Measurements from ENCODE around the gene QRFP.

The QRFP gene

DNA sequence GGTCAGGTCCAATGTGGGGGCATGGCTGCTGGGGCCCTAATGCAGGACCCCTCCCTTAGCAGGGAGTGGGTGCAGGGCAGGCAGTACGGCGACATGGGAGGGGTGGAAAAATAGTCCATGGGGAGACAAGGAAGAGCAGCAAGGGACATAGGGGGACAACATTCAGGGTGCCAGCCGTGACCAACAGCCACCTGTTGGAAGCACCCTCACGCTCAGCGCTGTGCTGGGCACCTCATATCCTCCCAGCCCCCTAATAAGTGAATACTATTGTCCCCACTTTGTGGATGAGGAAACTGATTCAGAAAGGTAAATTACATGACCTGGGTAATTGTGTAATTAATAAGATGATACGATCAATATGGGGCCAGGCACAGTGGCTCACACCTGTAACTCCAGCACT is 45.5 kb upstream of the QRFP start:
- H3K4me3 ChIP-seq (replicated peaks in 1 of 2; ENCODE audit: low read depth in 2 of 2, low read length in 2 of 2): no peak overlapping the region
- no peak for DNase-seq (ENCODE audit: low read depth in 2 of 2)
- TF ChIP-seq, protein P1, sequence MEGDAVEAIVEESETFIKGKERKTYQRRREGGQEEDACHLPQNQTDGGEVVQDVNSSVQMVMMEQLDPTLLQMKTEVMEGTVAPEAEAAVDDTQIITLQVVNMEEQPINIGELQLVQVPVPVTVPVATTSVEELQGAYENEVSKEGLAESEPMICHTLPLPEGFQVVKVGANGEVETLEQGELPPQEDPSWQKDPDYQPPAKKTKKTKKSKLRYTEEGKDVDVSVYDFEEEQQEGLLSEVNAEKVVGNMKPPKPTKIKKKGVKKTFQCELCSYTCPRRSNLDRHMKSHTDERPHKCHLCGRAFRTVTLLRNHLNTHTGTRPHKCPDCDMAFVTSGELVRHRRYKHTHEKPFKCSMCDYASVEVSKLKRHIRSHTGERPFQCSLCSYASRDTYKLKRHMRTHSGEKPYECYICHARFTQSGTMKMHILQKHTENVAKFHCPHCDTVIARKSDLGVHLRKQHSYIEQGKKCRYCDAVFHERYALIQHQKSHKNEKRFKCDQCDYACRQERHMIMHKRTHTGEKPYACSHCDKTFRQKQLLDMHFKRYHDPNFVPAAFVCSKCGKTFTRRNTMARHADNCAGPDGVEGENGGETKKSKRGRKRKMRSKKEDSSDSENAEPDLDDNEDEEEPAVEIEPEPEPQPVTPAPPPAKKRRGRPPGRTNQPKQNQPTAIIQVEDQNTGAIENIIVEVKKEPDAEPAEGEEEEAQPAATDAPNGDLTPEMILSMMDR (IDR thresholded peaks at IDR 0.05; ENCODE audit: low read depth, low read length): no peak

GRCh38 chr9:130940693-130941576 is 44.3 kb upstream of the QRFP start:
- DNase-seq (ENCODE audit: low read depth in 2 of 2): peak; percentile 44 to 53
- TF ChIP-seq, protein P1 (IDR thresholded peaks at IDR 0.05; ENCODE audit: low read depth, low read length): peak; percentile 89
- no peak overlapping the region for H3K4me3 ChIP-seq (replicated peaks in 1 of 2; ENCODE audit: low read depth in 2 of 2, low read length in 2 of 2)

DNA sequence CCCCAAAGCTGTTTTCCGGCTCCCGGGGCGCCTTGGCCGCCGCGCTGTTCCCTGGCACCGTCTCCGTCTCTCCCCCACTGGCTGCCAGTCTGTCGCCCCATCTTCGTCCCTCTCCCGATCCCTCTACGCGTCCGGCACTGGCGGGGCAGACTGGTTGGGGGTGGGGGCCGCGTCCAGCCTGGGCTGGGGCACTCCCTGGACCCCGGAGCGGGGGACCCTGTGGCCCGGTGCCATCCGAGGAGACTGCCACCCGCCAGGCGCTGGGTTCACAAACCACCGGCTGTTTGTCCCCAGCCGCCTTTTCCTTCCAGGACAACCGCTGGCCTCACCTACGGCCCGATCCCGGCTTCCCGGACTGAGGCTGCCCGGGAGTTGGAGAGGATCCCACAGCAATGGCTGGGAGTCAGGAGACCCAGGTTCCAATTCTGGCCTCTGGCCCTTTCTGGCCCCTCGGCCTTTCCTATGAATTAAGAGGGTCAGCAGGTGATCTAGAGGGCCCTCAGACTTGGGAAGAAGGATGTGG is 43.5 kb upstream of the QRFP start:
- no peak overlapping the region for H3K4me3 ChIP-seq (replicated peaks in 1 of 2; ENCODE audit: low read depth in 2 of 2, low read length in 2 of 2)
- no peak for DNase-seq (ENCODE audit: low read depth in 2 of 2)
- TF ChIP-seq, protein P1 (IDR thresholded peaks at IDR 0.05; ENCODE audit: low read depth, low read length): no peak

- DNase-seq (ENCODE audit: low read depth in 2 of 2): peak in 1 of 2 donors; percentile 30
- peak overlapping the region; percentile 52 to 54 for H3K4me3 ChIP-seq (replicated peaks in 1 of 2; ENCODE audit: low read depth in 2 of 2, low read length in 2 of 2)
- TF ChIP-seq, protein P1 (IDR thresholded peaks at IDR 0.05; ENCODE audit: low read depth, low read length): no peak
Measured at GRCh38 chr9:130939405-130940026, 42.9 kb upstream of the QRFP start.

DNA sequence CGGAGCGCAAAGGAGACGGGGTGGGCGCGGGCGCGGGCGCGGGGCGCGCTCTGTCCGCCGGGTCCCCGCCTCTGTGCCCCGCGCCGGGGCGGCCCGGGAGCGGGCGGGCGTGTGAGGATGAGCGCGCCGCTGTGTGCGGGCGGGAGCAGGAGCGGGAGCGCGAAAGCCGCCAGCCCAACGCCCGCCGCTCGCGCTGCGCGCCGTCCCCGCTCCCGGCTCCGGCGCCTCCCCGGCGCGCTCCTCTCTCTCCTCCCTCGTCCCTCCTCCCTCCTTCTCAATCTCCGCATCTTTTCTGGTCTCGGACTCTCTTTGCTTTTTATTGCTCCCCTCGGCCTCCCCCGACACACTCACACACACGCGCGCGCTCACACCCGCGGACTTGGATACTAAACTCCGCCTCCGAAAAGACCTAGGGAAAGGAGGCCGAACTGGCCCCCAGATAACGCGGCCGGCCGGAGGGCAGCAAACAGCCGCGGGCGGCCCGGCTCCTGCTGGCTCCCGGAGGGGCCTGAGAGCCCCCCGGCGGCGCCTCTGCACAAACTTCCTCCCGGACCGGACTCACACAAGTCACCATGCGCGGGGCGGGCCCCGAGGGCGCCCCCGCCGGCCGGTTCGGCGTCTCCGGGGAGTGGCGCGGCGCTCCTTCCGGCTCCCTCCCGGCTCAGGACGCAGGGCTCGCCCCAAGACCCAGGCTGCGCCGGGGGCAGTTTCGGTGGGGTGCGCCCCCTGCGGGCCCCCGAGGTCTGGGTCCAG is 42.2 kb upstream of the QRFP start, which contains the start of gene FIBCD1:
TSS of gene FIBCD1 (minus strand) at position 596 of the 753 bp plus-strand sequence. CDS start 640 bp downstream, outside the sequence.
- DNase-seq (ENCODE audit: low read depth in 2 of 2): peak; percentile 35 to 59

More for the DNA sequence above, 42.2 kb upstream of the QRFP start, which contains the start of gene FIBCD1:
- TF ChIP-seq, protein P1 (IDR thresholded peaks at IDR 0.05; ENCODE audit: low read depth, low read length): peak; percentile 3
- peak within 1 kb of the TSS; percentile 52 to 54 for H3K4me3 ChIP-seq (replicated peaks in 1 of 2; ENCODE audit: low read depth in 2 of 2, low read length in 2 of 2)
